GM12801 (cell line): ENCODE results near the gene NFATC2.

Experiments
- CTCF ChIP-seq: IDR thresholded peaks from one replicate; pipeline ENCODE4 v1.5.1; 2011; ENCODE audit warnings: control low read depth; ENCODE audit not compliant: insufficient read length; ENCODE audit errors: extremely low read depth

Gene NFATC2

GRCh38 chr20:51432251-51432784 lies 110.2 kb downstream of the NFATC2 start:
- TF ChIP-seq CTCF = no peak

- no peak for TF ChIP-seq CTCF
Measured at GRCh38 chr20:51431321-51431720, 111.2 kb downstream of the NFATC2 start.

GRCh38 chr20:51430198-51430950 lies 112.1 kb downstream of the NFATC2 start:
- TF ChIP-seq CTCF = no peak

GRCh38 chr20:51429696-51430095 lies 112.8 kb downstream of the NFATC2 start:
- no peak for TF ChIP-seq CTCF

- no peak for TF ChIP-seq CTCF
Measured at GRCh38 chr20:51429144-51429482, 113.4 kb downstream of the NFATC2 start.

GRCh38 chr20:51428401-51429143 lies 113.9 kb downstream of the NFATC2 start:
- no peak for TF ChIP-seq CTCF

GRCh38 chr20:51427651-51428291 lies 114.7 kb downstream of the NFATC2 start:
- TF ChIP-seq CTCF = no peak
